Adrenal gland (tissue), 12 donors: ENCODE results near the gene RDH14. TPM values are rescaled to one million over a fixed set of nuclear protein-coding genes. Genes with fewer than 3 reads are reported as not detected.

Experiments
- DNase-seq, 7 donors: peaks; one replicate each; pipeline ENCODE4 v3.0.0-alpha.2; 2019 to 2020
- H3K27ac ChIP-seq, 5 donors: fragments of 200-600 bp; sonication (generic) in 4 of 5; 1 replicate in 3 of 5; 2 replicates in 2 of 5; pipeline versions ENCODE4 v1.5.1 to v1.8.0; 2016 to 2020; ENCODE audit warnings: mild to moderate bottlenecking in 1 of 5
- H3K27me3 ChIP-seq: fragments of 200-600 bp; 2 replicates; pipeline ENCODE4 v1.8.0; 2021
- H3K36me3 ChIP-seq, 2 donors: fragments of 200-600 bp; replicated peaks in 1 of 2; 1 replicate in 1 of 2; 2 replicates in 1 of 2; pipeline versions ENCODE4 v1.5.1 to v1.8.0; 2018 to 2022
- H3K4me1 ChIP-seq, 2 donors: fragments of 200-600 bp; replicated peaks in 1 of 2; 1 replicate in 1 of 2; 2 replicates in 1 of 2; pipeline versions ENCODE4 v1.5.1 to v1.8.0; 2018 to 2021
- H3K4me3 ChIP-seq, 4 donors: fragments of 200-600 bp; sonication (generic) in 3 of 4; one replicate each; pipeline ENCODE4 v1.5.1; 2016 to 2018
- H3K9me3 ChIP-seq, 3 donors: fragments of 200-600 bp; sonication (generic) in 1 of 3; replicated peaks in 1 of 3; 1 replicate in 2 of 3; 2 replicates in 1 of 3; pipeline versions ENCODE4 v1.5.1 to v1.8.0; 2016 to 2021
- CTCF ChIP-seq, 6 experiments: fragments of 450-650 bp in 4 of 6; fragments of 200-600 bp in 2 of 6; sonication (generic) in 1 of 6; IDR thresholded peaks; 1 replicate in 5 of 6; 2 replicates in 1 of 6; pipeline versions ENCODE4 v1.5.1 to v1.8.0; 2016 to 2021; ENCODE audit warnings: antibody characterized with exemption in 6 of 6, mild to moderate bottlenecking in 2 of 6, moderate library complexity in 1 of 6
- POLR2A ChIP-seq, 2 donors: fragments of 450-650 bp; IDR thresholded peaks; one replicate each; pipeline ENCODE4 v1.6.1; 2017; ENCODE audit warnings: antibody characterized with exemption in 2 of 2, mild to moderate bottlenecking in 2 of 2, moderate library complexity in 1 of 2
- WGBS, 4 donors: extraction: QIAGEN DNeasy Blood & Tissue Kit in 2 of 4; methylation state at CpG; one replicate each; pipeline versions ENCODE4 v1.1.5 to v1.1.7; 2013 to 2017; 5-methylcytosine and 5-hydroxymethylcytosine counted together
- intact Hi-C, 2 donors: fragments of 100-400 bp; cut with DNase I; formaldehyde crosslinking; loops; one replicate each; pipeline versions ENCODE4 v1.14.1 to v1.15.0; 2022 to 2023
- polyA plus RNA-seq, 3 donors: library from polyadenylated mRNA; stranded (reverse); fragments of 200-250 nt in 2 of 3; fragments of 350-450 nt in 1 of 3; fragmentation: Illumina TruSeq in 1 of 3; extraction: RNeasy Lipid Tissue Mini Kit (QIAGEN cat#74804) in 1 of 3; gene quantifications; one replicate each; pipeline ENCODE4 v1.2.3, GENCODE V29; 2013 to 2014
- total RNA-seq, 9 donors: library from RNA; depleted of rRNA in 4 of 9; stranded (reverse); fragments of >200 nt in 4 of 9; fragments of 120-200 nt in 1 of 9; fragmentation: NEBNext Ultra II Directional in 1 of 9; extraction: Animal tissue kit (Norgen Biotek cat#: 25700) in 1 of 9; gene quantifications; one replicate each; pipeline versions ENCODE4 v1.1.0 to v1.2.4, GENCODE V29; 2013 to 2023
- donor health status: healthy with polysubstance abuse.
- donor health status: Bipolar disorder and iron deficiency.
- donor health status: DM: yes; HTN: yes; CAD: no.
- donor health status: DM: no; HTN: no; CAD: no.
- donor health status: DM: no; HTN: no; CAD: no.
- donor health status: DM: yes; HTN: yes; CAD: no.

RDH14 gene
- total and polyA plus RNA-seq, 12 donors, result 9.7 to 48.6 (median 28.4) TPM

GRCh38 chr2:18588049-18588448, 27.6 kb upstream of the RDH14 start:
- no peaks in the 10 kb centered on the region for H3K9me3 ChIP-seq
- DNase-seq, result no peak
- no peaks in the 10 kb centered on the region for H3K27me3 ChIP-seq
- H3K36me3 ChIP-seq, result no peaks in the 10 kb centered on the region
- H3K4me3 ChIP-seq, result no peak overlapping the region
- no peak overlapping the region for H3K27ac ChIP-seq
- TF ChIP-seq CTCF (IDR thresholded peaks at IDR 0.05) (no peak), POLR2A (IDR thresholded peaks at IDR 0.05) (no peak)
- no peaks in the 10 kb centered on the region for H3K4me1 ChIP-seq
- intact Hi-C loops, result no loop called here
- WGBS, 4 donors, result 84 to 93% (median 88%) methylated on average over 1 of the region's 1 CpG

- H3K27me3 ChIP-seq, result no peaks in the 10 kb centered on the region
- no peaks in the 10 kb centered on the region for H3K9me3 ChIP-seq
- H3K4me1 ChIP-seq, result no peaks in the 10 kb centered on the region
- H3K27ac ChIP-seq, result no peak overlapping the region
- no peak for TF ChIP-seq CTCF (IDR thresholded peaks at IDR 0.05)
- intact Hi-C loops, result no loop called here
- no peak for DNase-seq
- no peak overlapping the region for H3K4me3 ChIP-seq
- WGBS, 4 donors, result 87 to 95% (median 93%) methylated on average over 3 of the region's 3 CpGs
- H3K36me3 ChIP-seq, result no peaks in the 10 kb centered on the region
Measured at GRCh38 chr2:18585526-18585925, 25.1 kb upstream of the RDH14 start.

GRCh38 chr2:18584608-18584954, 24.1 kb upstream of the RDH14 start:
- Histone ChIP-seq H3K9me3 (no peaks in the 10 kb centered on the region), H3K4me3 (no peak overlapping the region), H3K4me1 (no peaks in the 10 kb centered on the region), H3K27me3 (no peaks in the 10 kb centered on the region), H3K27ac (no peak overlapping the region), H3K36me3 (no peaks in the 10 kb centered on the region)
- no peak for TF ChIP-seq CTCF (IDR thresholded peaks at IDR 0.05)
- TF ChIP-seq POLR2A (IDR thresholded peaks at IDR 0.05), result no peak
- WGBS, 4 donors, result 79 to 96% (median 84%) methylated on average over 17 to 32 of the region's 32 CpGs
- intact Hi-C loops, result no loop called here
- no peak for DNase-seq

- no peak overlapping the region for H3K4me3 ChIP-seq
- H3K36me3 ChIP-seq, result no peaks in the 10 kb centered on the region
- 88 to 95% (median 91%) methylated on average over 30 to 37 of the region's 37 CpGs for WGBS, 4 donors
- no peaks in the 10 kb centered on the region for H3K4me1 ChIP-seq
- H3K9me3 ChIP-seq, result no peaks in the 10 kb centered on the region
- DNase-seq, result no peak
- no peak overlapping the region for H3K27ac ChIP-seq
- intact Hi-C loops, result no loop called here
- H3K27me3 ChIP-seq, result no peaks in the 10 kb centered on the region
- TF ChIP-seq CTCF (IDR thresholded peaks at IDR 0.05), result no peak
- TF ChIP-seq POLR2A (IDR thresholded peaks at IDR 0.05), result no peak
Measured at GRCh38 chr2:18583905-18584607, 23.6 kb upstream of the RDH14 start.
